Neural cell (in vitro differentiated cells): ENCODE measurements around the gene FAM135A. TPM values are rescaled to one million over a fixed set of nuclear protein-coding genes. Genes with fewer than 3 reads are reported as not detected.

ENCODE experiments used
- H2AFZ ChIP-seq: fragments of 200-600, 300-800 bp; sonication (generic), shearing (Covaris generic); 2 replicates; pipeline ENCODE4 v1.6.0; 2014; ENCODE audit warnings: low read depth, mild to moderate bottlenecking, antibody characterized with exemption, low read length, moderate library complexity
- H3F3A ChIP-seq: fragments of 200-600 bp; shearing (Covaris generic); 2 replicates; pipeline ENCODE4 v1.6.1; 2016; ENCODE audit warnings: mild to moderate bottlenecking, moderate library complexity, mixed read lengths, antibody characterized with exemption, low read length; ENCODE audit not compliant: insufficient read depth, poor library complexity, severe bottlenecking
- H3K27ac ChIP-seq: fragments of 200-600, 300-800 bp; sonication (generic), shearing (Covaris generic); 2 replicates; pipeline ENCODE4 v1.5.1; 2014; ENCODE audit warnings: mild to moderate bottlenecking, low read length, moderate library complexity
- H3K27me3 ChIP-seq: fragments of 300-800, 200-600 bp; sonication (generic), shearing (Covaris generic); 2 replicates; pipeline ENCODE4 v1.6.0; 2014; ENCODE audit warnings: mild to moderate bottlenecking, low read depth, low read length, moderate library complexity; ENCODE audit not compliant: insufficient read depth
- H3K36me3 ChIP-seq: fragments of 300-800, 200-600 bp; sonication (generic), shearing (Covaris generic); 2 replicates; pipeline ENCODE4 v1.5.1; 2014; ENCODE audit warnings: mild to moderate bottlenecking, antibody characterized with exemption, low read length, moderate library complexity; ENCODE audit not compliant: insufficient read depth
- H3K4me2 ChIP-seq: fragments of 300-800, 200-600 bp; sonication (generic), shearing (Covaris generic); 2 replicates; pipeline ENCODE4 v1.6.0; 2014; ENCODE audit warnings: mild to moderate bottlenecking, low read length
- H3K4me3 ChIP-seq: fragments of 300-800, 200-600 bp; sonication (generic), shearing (Covaris generic); 2 replicates; pipeline ENCODE4 v1.5.1; 2014; ENCODE audit warnings: mild to moderate bottlenecking, low read length, moderate library complexity
- H3K79me2 ChIP-seq: fragments of 200-600 bp; shearing (Covaris generic); replicated peaks from 2 replicates; pipeline ENCODE4 v1.6.0; 2014; ENCODE audit warnings: mild to moderate bottlenecking, low read length, moderate library complexity; ENCODE audit not compliant: insufficient read depth
- H3K9ac ChIP-seq: fragments of 300-800, 200-600 bp; sonication (generic), shearing (Covaris generic); 2 replicates; pipeline ENCODE4 v1.6.1; 2016; ENCODE audit warnings: mild to moderate bottlenecking, low read length, mixed read lengths
- H3K9me2 ChIP-seq: fragments of 200-600 bp; shearing (Covaris generic); 2 replicates; pipeline ENCODE4 v1.6.1; 2016; ENCODE audit warnings: mild to moderate bottlenecking, low read length, mixed read lengths; ENCODE audit not compliant: insufficient read depth
- H3K9me3 ChIP-seq: fragments of 200-600, 300-800 bp; sonication (generic), shearing (Covaris generic); 2 replicates; pipeline ENCODE4 v1.6.1; 2016; ENCODE audit warnings: mild to moderate bottlenecking, mixed run types, low read length, moderate library complexity, mixed read lengths
- H4K20me1 ChIP-seq: fragments of 200-600 bp; shearing (Covaris generic); 2 replicates; pipeline ENCODE4 v1.6.1; 2016; ENCODE audit warnings: mild to moderate bottlenecking, mixed run types; ENCODE audit not compliant: insufficient read depth
- EP300 ChIP-seq: fragments of 450-650 bp; conservative IDR thresholded peaks from 2 replicates; pipeline ENCODE4 v1.6.1; 2014; ENCODE audit warnings: antibody characterized with exemption, mild to moderate bottlenecking, moderate library complexity; ENCODE audit not compliant: poor library complexity, severe bottlenecking
- EZH2 ChIP-seq: fragments of 200-600, 300-800 bp; shearing (Covaris generic), sonication (generic); IDR thresholded peaks from 2 replicates; pipeline ENCODE4 v1.6.1; 2014; ENCODE audit warnings: antibody characterized with exemption, low read length, borderline replicate concordance, mild to moderate bottlenecking; ENCODE audit not compliant: insufficient read depth, poor library complexity, severe bottlenecking
- MXI1 ChIP-seq: fragments of 450-650 bp; conservative IDR thresholded peaks from 2 replicates; pipeline ENCODE4 v1.6.1; 2014; ENCODE audit warnings: antibody characterized with exemption, mild to moderate bottlenecking; ENCODE audit not compliant: poor library complexity, severe bottlenecking
- POLR2AphosphoS5 ChIP-seq: IDR thresholded peaks from 2 replicates; pipeline ENCODE4 v1.6.1; 2012
- RAD21 ChIP-seq: fragments of 450-650 bp; conservative IDR thresholded peaks from 2 replicates; pipeline ENCODE4 v1.6.1; 2014; ENCODE audit warnings: antibody characterized with exemption, mild to moderate bottlenecking, moderate library complexity
- SMC3 ChIP-seq: fragments of 450-650 bp; conservative IDR thresholded peaks from 2 replicates; pipeline ENCODE4 v1.6.1; 2014; ENCODE audit warnings: antibody characterized with exemption, mild to moderate bottlenecking, moderate library complexity; ENCODE audit not compliant: poor library complexity
- TAF1 ChIP-seq: IDR thresholded peaks from 2 replicates; pipeline ENCODE4 v1.6.1; 2012; ENCODE audit warnings: low read depth
- polyA plus RNA-seq: library from polyadenylated mRNA; depleted of rRNA; stranded (reverse); fragments of >200 nt; gene quantifications from 2 replicates; pipeline ENCODE4 v1.2.3, GENCODE V29; 2014
- TF ChIP-seq, protein P1 (sequence below): IDR thresholded peaks from 2 replicates; pipeline ENCODE4 v1.6.1; 2012; ENCODE audit warnings: borderline replicate concordance
- TF ChIP-seq, protein P2 (sequence below): fragments of 450-650 bp; IDR thresholded peaks from 2 replicates; pipeline ENCODE4 v1.5.1; 2014; ENCODE audit warnings: antibody characterized with exemption, mild to moderate bottlenecking, moderate library complexity; ENCODE audit not compliant: poor library complexity, severe bottlenecking

The FAM135A gene
- polyA plus RNA-seq, 1 donor from 2014 or later = 31.4 TPM

DNA sequence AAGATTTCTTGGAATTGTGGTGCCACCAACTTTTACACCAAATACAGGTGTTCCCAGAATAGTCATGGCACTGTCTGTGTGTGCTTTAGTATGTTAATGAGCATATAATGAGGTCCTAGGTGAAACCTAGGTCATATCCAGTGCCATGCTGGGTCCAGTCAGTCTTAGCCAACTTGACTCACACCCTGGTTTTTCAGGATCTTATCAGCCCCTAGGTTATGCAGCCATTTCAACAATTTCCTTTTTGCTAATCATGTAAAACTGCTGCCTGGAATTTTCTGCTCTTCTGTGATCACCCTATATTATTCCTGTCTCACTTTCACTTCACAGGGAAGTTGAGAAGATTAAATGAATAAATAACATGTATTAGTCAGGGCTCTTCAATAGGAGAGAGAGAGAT, 177.1 kb downstream of the FAM135A start:
- no peaks in the 10 kb centered on the region for H3K79me2 ChIP-seq

DNA sequence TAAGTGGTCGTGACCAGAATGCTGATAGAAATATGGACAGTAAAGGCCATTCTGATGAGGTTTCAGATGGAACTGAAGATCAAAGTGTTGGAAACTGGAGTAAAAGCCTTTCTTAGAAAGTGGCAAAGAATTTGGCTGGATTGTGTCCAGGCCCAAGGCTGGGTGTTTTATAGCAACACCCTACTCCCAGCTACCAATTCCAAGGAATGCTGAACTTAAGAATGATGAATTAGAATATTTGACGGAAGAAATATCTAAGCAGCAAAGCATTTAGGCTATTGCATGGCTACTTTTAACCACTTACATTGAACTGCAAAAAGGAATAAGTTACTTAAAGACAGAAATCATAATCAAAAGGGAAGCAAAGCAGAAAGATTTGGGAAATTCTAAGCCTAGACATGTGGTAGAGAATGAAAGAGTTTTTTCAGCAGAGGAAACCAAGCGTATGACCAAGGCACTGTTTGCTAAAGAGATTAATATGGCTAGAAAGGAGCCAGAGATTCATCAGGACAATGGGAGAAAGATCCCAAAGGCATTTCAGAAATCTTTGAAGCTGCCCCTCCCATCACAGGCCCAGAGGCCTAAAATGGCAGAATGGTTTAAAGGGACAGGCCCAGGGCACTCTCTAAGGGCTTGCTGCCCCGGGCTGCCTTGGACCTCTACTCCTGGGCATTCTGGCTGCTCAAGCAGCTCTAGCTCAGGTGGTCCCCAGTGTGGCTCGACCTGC, 179.2 kb downstream of the FAM135A start:
- no peak for TF ChIP-seq TAF1
- TF ChIP-seq, protein P1, sequence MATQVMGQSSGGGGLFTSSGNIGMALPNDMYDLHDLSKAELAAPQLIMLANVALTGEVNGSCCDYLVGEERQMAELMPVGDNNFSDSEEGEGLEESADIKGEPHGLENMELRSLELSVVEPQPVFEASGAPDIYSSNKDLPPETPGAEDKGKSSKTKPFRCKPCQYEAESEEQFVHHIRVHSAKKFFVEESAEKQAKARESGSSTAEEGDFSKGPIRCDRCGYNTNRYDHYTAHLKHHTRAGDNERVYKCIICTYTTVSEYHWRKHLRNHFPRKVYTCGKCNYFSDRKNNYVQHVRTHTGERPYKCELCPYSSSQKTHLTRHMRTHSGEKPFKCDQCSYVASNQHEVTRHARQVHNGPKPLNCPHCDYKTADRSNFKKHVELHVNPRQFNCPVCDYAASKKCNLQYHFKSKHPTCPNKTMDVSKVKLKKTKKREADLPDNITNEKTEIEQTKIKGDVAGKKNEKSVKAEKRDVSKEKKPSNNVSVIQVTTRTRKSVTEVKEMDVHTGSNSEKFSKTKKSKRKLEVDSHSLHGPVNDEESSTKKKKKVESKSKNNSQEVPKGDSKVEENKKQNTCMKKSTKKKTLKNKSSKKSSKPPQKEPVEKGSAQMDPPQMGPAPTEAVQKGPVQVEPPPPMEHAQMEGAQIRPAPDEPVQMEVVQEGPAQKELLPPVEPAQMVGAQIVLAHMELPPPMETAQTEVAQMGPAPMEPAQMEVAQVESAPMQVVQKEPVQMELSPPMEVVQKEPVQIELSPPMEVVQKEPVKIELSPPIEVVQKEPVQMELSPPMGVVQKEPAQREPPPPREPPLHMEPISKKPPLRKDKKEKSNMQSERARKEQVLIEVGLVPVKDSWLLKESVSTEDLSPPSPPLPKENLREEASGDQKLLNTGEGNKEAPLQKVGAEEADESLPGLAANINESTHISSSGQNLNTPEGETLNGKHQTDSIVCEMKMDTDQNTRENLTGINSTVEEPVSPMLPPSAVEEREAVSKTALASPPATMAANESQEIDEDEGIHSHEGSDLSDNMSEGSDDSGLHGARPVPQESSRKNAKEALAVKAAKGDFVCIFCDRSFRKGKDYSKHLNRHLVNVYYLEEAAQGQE = no peak
- TF ChIP-seq EP300 = no peak
- no peak for TF ChIP-seq SMC3
- TF ChIP-seq, protein P2, sequence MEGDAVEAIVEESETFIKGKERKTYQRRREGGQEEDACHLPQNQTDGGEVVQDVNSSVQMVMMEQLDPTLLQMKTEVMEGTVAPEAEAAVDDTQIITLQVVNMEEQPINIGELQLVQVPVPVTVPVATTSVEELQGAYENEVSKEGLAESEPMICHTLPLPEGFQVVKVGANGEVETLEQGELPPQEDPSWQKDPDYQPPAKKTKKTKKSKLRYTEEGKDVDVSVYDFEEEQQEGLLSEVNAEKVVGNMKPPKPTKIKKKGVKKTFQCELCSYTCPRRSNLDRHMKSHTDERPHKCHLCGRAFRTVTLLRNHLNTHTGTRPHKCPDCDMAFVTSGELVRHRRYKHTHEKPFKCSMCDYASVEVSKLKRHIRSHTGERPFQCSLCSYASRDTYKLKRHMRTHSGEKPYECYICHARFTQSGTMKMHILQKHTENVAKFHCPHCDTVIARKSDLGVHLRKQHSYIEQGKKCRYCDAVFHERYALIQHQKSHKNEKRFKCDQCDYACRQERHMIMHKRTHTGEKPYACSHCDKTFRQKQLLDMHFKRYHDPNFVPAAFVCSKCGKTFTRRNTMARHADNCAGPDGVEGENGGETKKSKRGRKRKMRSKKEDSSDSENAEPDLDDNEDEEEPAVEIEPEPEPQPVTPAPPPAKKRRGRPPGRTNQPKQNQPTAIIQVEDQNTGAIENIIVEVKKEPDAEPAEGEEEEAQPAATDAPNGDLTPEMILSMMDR = no peak
- TF ChIP-seq EZH2 = no peak
- no peak for TF ChIP-seq MXI1
- TF ChIP-seq POLR2AphosphoS5 = no peak
- no peak for TF ChIP-seq RAD21
- no peak overlapping the region for H2AFZ ChIP-seq
- no peak overlapping the region for H3K4me3 ChIP-seq
- H3K79me2 ChIP-seq = no peaks in the 10 kb centered on the region
- no peak overlapping the region for H3K4me2 ChIP-seq
- no peak overlapping the region for H3K27ac ChIP-seq
- H4K20me1 ChIP-seq = no peaks in the 10 kb centered on the region
- no peaks in the 10 kb centered on the region for H3F3A ChIP-seq
- H3K9ac ChIP-seq = no peak overlapping the region
- H3K9me2 ChIP-seq = no peaks in the 10 kb centered on the region
- peaks cover 3% of the 10 kb centered on the region for H3K9me3 ChIP-seq
- no peaks in the 10 kb centered on the region for H3K36me3 ChIP-seq
- H3K27me3 ChIP-seq = no peaks in the 10 kb centered on the region

More for the DNA sequence above, 177.1 kb downstream of the FAM135A start:
- no peaks in the 10 kb centered on the region for H3K27me3 ChIP-seq
- H3K4me2 ChIP-seq = no peak overlapping the region
- TF ChIP-seq EP300 (no peak), EZH2 (no peak), MXI1 (no peak), POLR2AphosphoS5 (no peak), RAD21 (no peak), TAF1 (no peak), SMC3 (no peak)
- TF ChIP-seq, protein P1 = no peak
- TF ChIP-seq, protein P2 = no peak
- H3K27ac ChIP-seq = no peak overlapping the region
- no peaks in the 10 kb centered on the region for H4K20me1 ChIP-seq
- H3F3A ChIP-seq = no peaks in the 10 kb centered on the region
- H3K4me3 ChIP-seq = no peak overlapping the region
- H3K9me2 ChIP-seq = no peaks in the 10 kb centered on the region
- no peak overlapping the region for H3K9ac ChIP-seq
- peaks cover 3% of the 10 kb centered on the region for H3K9me3 ChIP-seq
- H2AFZ ChIP-seq = no peak overlapping the region
- H3K36me3 ChIP-seq = no peaks in the 10 kb centered on the region
